ENCODE data around the gene FAXDC2. TPM values are rescaled to one million over a fixed set of nuclear protein-coding genes. Genes with fewer than 3 reads are reported as not detected.

Gene FAXDC2, protein sequence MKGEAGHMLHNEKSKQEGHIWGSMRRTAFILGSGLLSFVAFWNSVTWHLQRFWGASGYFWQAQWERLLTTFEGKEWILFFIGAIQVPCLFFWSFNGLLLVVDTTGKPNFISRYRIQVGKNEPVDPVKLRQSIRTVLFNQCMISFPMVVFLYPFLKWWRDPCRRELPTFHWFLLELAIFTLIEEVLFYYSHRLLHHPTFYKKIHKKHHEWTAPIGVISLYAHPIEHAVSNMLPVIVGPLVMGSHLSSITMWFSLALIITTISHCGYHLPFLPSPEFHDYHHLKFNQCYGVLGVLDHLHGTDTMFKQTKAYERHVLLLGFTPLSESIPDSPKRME
- not detected for total RNA-seq

DNA sequence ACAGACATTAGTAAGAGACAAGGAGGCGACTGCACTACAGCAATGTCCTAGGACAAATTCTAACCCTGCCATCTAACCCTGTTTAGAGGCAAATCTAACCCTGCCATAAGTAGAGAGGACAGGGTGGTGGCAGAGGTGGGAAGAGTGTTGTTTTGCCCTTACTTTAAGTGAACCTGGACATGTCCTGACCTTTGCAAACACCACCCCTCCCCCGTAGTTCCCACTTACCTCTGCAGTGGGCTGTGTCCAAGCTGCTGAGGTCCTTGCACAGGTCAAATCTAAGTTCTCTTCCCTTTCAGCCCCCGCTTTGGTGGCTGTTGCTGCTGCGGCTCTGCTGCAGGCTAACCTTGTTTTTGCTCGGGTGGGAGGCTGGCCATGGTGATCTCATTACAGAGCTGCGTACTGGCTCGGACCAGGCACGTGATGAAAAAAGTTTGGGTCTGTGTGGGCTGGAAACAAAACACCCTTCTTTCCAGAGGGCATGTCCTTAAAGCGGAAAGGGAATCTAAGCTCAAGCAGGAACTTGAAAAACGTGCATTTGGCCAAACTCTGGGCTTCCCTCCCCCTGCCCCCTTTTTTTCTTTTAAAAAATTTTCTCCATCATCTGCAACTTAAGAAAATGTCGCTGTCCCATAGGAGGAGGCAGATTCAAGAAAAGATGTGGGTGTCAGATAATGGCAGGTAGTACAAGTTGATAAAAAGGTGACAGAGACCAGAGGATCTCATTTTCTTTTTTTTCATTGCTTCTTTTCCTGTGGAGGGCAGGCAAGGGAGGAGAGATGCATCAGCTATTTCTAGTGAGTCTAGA is at the start of gene FAXDC2:
Gene FAXDC2 (minus strand): TSS at position 349 of the 808 bp plus-strand sequence. CDS start 12,425 bp downstream, outside the sequence.
- Mint-ChIP-seq H3K4me3 (no peak within 1 kb of the TSS), H3K9me3 (no peaks in the 10 kb centered on the region), H3K27me3 (ENCODE audit: low read depth) (no peaks in the 10 kb centered on the region), H3K36me3 (ENCODE audit: low read depth) (no peaks in the 10 kb centered on the region), H3K27ac (no peak within 1 kb of the TSS), H3K4me1 (ENCODE audit: low read depth) (peaks cover 8% of the 10 kb centered on the region)
- CTCF ChIA-PET: interaction anchor here (1.2 kb wide), 1 partner anchor 200 kb away, joined by 3 read pairs; no protein-coding TSS in a partner anchor
- no peak for DNase-seq
- intact Hi-C loops (cut with micrococcal nuclease): no loop called here

DNA sequence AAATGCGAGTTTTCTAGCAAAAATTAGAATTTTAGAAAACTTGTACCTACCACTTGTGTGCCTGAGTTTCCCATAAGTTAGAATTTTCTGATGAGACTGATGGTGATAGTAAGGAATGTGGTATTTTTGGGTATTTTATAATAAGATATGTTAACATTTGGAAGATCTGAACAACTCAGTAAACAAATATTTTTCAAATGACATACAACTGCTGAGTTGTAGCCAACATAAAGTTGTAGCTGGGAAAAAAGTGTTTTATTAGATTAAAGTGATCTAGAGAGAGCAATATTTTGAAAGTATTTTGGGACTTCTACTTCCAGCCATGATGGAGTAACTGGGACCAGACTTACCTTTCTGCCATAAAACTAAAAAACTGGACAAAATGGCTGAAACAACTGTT is 49.7 kb upstream of the FAXDC2 start:
- Mint-ChIP-seq H3K9me3 (no peaks in the 10 kb centered on the region), H3K36me3 (ENCODE audit: low read depth) (peaks cover 55% of the 10 kb centered on the region), H3K4me3 (no peak overlapping the region), H3K27ac (no peak overlapping the region), H3K4me1 (ENCODE audit: low read depth) (no peaks in the 10 kb centered on the region), H3K27me3 (ENCODE audit: low read depth) (no peaks in the 10 kb centered on the region)
- CTCF ChIA-PET: interaction anchor here (0.6 kb wide), 1 partner anchor 188 kb away, joined by 5 read pairs; no protein-coding TSS in a partner anchor
- no peak for DNase-seq
- intact Hi-C loops (cut with micrococcal nuclease): no loop called here

DNA sequence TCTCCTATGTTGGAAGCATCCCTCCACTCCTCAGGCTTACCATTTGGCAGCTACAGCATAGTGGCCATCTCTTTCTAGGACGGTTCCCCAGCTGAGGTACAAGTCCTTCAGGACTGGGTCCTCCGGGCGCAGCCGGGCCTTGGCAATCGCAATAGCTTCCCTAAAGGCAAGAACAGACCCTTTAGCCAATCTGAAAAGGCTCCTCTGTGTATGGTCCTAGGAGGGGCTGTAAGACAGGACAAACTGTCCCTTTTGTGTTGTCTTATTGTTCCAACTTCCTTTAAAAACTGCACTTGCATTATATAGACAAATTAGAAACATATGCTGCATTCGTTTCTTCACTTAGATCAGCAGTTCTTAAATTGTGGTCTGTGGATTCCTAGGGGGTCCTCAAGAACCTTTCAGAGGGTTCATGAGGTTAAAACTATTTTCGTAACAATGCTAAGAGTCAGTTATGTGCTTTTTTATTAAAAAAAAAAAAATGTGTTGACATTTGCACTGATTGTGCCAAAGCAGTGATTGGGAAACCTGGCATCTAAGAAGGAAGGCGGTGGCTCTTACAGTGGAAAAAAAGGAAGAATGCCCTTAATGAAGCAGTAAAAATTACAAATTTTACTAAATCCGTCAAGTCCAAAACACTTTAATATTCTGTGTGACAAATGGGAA is 48.9 kb upstream of the FAXDC2 start:
- intact Hi-C loops (cut with micrococcal nuclease): no loop called here
- H3K9me3 Mint-ChIP-seq: no peaks in the 10 kb centered on the region
- H3K36me3 Mint-ChIP-seq (ENCODE audit: low read depth): peaks cover 52% of the 10 kb centered on the region

DNA sequence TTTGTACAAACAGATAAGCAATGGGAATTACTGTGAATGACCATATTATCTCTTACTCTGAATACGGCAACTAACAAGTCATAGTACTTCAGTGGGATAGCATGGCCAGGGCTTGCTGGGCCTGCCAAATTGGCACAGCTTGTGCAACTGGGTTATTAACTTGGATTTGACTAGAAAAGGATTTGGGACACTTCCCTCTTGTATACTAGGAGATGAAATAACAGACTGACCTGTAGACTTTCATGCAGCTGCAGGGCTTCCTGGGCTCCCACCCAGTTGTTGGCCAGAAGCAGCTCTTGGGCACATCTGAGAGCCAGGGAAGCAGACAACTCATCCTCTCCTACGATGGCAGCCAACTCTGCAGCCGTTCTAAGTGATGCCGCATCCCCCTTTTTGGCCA is 47.8 kb upstream of the FAXDC2 start:
- CTCF ChIA-PET: interaction anchor here (0.6 kb wide), 1 partner anchor 246 kb away, joined by 3 read pairs; no protein-coding TSS in a partner anchor
- no peak overlapping the region for H3K4me3 Mint-ChIP-seq
- intact Hi-C loops (cut with micrococcal nuclease): no loop called here
- H3K4me1 Mint-ChIP-seq (ENCODE audit: low read depth): no peaks in the 10 kb centered on the region
- no peaks in the 10 kb centered on the region for H3K27me3 Mint-ChIP-seq (ENCODE audit: low read depth)
- no peaks in the 10 kb centered on the region for H3K9me3 Mint-ChIP-seq
- H3K36me3 Mint-ChIP-seq (ENCODE audit: low read depth): peaks cover 52% of the 10 kb centered on the region
- H3K27ac Mint-ChIP-seq: no peak overlapping the region
- no peak for DNase-seq

More for the DNA sequence above, 48.9 kb upstream of the FAXDC2 start:
- H3K27ac Mint-ChIP-seq: no peak overlapping the region
- H3K4me1 Mint-ChIP-seq (ENCODE audit: low read depth): no peaks in the 10 kb centered on the region
- no peak overlapping the region for H3K4me3 Mint-ChIP-seq
- DNase-seq: no peak
- CTCF ChIA-PET: interaction anchor here (0.6 kb wide), 1 partner anchor 188 kb away, joined by 5 read pairs; no protein-coding TSS in a partner anchor
- no peaks in the 10 kb centered on the region for H3K27me3 Mint-ChIP-seq (ENCODE audit: low read depth)

DNA sequence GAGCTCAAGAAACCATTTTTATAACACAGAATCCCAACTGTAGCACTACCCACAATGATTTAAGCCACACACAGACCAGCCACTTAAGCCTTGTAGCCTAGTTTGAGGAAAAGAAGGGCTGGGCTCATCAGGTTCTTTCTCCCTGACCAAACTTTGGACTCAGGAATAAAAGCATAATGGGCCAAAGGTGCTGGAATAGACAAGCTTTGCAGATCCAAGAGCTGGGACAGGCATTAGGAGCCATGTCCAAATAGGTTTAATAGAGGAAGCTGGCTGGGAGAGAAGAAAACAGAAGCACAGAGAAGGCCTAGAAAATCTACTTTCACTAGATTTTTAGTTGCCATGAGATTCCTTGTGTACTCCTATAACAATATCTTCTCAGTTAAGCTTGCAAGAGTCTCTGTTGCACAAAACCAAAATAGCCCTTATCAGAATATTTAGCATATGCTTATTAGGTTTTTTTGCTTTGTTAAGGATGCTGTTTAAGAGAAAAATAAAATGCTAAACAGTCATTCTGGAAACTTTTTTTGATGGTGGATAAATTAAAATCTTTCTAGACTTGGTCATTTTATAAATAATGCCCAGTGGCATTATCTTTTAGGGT is 46.3 kb upstream of the FAXDC2 start:
- intact Hi-C loops (cut with micrococcal nuclease): no loop called here
- no peak for DNase-seq
- no peak overlapping the region for H3K27ac Mint-ChIP-seq
- peaks cover 56% of the 10 kb centered on the region for H3K36me3 Mint-ChIP-seq (ENCODE audit: low read depth)
- H3K4me1 Mint-ChIP-seq (ENCODE audit: low read depth): no peaks in the 10 kb centered on the region
- H3K9me3 Mint-ChIP-seq: no peaks in the 10 kb centered on the region
- H3K27me3 Mint-ChIP-seq (ENCODE audit: low read depth): no peaks in the 10 kb centered on the region
- no peak overlapping the region for H3K4me3 Mint-ChIP-seq
- CTCF ChIA-PET: no interaction called here

DNA sequence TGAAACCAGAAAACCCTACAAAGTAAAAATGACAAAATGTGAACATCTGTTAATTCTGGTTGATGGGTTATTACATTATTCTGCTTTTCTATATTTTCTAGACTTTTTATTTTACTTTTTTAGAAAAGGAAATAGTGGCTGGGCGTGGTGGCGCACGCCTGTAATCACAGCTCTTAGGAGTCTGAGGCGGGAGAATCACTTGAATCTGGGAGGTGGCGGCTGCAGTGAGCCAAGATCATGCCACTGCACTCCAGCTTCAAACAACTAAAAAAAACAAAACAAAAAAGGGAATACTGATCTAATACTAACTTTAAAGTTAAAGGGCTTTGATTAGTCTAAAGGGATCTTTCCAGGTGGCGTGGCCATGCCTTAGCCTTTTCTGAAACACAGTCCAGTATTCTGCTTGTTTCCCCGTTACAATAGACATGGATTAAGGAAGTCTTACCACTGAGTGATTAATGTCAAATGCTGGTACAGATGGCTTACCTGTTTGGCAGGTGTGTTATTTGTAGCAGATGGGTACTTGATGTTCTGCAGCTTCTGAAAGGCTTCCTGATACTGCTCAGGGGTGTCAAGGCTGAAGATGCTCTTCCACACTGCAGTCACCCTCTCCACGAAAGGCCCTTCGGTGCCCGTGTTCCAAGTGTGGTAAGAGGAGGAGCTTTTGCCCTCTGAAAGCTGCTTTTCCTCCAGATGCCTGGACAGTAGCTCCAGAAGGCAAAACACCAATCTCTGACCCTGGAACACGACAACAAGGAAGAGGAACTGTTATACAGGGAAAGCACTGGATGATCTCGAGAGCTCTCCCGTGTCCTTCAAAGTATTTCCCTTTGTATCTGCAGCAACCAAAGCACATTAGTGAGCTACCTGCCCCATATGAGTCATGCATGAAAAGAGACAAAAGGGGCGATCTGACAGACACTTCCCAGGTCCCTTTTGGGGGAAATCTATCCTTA is 45.5 kb upstream of the FAXDC2 start:
- Mint-ChIP-seq H3K9me3 (no peaks in the 10 kb centered on the region), H3K27ac (no peak overlapping the region), H3K36me3 (ENCODE audit: low read depth) (peaks cover 61% of the 10 kb centered on the region), H3K4me1 (ENCODE audit: low read depth) (no peaks in the 10 kb centered on the region), H3K27me3 (ENCODE audit: low read depth) (no peaks in the 10 kb centered on the region), H3K4me3 (no peak overlapping the region)
- intact Hi-C loops (cut with micrococcal nuclease): no loop called here
- CTCF ChIA-PET: interaction anchor here (0.6 kb wide), 2 partner anchors 37 to 229 kb away, joined by 3 read pairs; no protein-coding TSS in a partner anchor
- no peak for DNase-seq

DNA sequence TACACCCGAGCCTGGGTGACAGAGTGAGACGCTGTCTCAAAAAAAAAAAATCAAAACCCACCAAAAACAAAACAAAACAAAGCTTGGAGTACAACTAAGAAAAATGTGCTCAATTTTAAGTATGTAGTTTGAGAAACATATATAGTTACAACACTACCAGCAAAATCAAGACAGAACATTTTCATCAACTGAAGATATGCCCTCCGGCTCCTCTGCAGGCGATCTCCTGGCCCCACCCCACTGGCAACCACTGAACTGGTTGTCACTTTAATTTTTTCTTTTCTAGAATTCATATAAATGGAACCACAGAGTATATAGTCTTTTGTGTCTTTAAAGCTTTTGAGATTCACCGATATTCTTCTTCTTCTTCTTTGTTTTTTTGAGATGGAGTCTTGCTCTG is 43.0 kb upstream of the FAXDC2 start:
- H3K27me3 Mint-ChIP-seq (ENCODE audit: low read depth): no peaks in the 10 kb centered on the region
- CTCF ChIA-PET: no interaction called here
- intact Hi-C loops (cut with micrococcal nuclease): no loop called here
- H3K9me3 Mint-ChIP-seq: no peaks in the 10 kb centered on the region
- peaks cover 69% of the 10 kb centered on the region for H3K36me3 Mint-ChIP-seq (ENCODE audit: low read depth)
- DNase-seq: no peak
- no peak overlapping the region for H3K27ac Mint-ChIP-seq
- H3K4me1 Mint-ChIP-seq (ENCODE audit: low read depth): no peaks in the 10 kb centered on the region
- no peak overlapping the region for H3K4me3 Mint-ChIP-seq

DNA sequence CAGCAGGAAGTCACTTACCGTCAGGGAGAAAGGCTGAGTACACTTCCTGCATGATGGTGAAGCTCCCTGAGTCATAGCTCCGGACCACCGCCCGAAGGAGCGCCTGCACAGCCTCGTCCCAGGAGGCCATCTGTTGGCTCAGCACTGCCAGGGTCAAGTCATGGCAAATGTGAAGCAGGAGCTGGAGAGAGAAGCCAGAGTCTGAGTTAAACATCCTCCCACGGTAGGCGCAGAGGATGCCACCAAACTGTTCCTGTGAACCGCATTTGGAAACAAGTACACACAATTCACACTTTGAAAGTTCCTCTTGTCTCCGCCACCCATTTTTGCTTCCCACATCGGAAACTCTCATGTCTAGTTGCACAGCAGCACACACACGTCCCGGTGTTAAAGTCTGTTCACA is 42.0 kb upstream of the FAXDC2 start:
- H3K4me1 Mint-ChIP-seq (ENCODE audit: low read depth): no peaks in the 10 kb centered on the region
- H3K4me3 Mint-ChIP-seq: no peak overlapping the region
- peaks cover 5% of the 10 kb centered on the region for H3K9me3 Mint-ChIP-seq
- peaks cover 72% of the 10 kb centered on the region for H3K36me3 Mint-ChIP-seq (ENCODE audit: low read depth)
- H3K27me3 Mint-ChIP-seq (ENCODE audit: low read depth): no peaks in the 10 kb centered on the region
- intact Hi-C loops (cut with micrococcal nuclease): no loop called here
- CTCF ChIA-PET: no interaction called here
- no peak overlapping the region for H3K27ac Mint-ChIP-seq
- DNase-seq: no peak

DNA sequence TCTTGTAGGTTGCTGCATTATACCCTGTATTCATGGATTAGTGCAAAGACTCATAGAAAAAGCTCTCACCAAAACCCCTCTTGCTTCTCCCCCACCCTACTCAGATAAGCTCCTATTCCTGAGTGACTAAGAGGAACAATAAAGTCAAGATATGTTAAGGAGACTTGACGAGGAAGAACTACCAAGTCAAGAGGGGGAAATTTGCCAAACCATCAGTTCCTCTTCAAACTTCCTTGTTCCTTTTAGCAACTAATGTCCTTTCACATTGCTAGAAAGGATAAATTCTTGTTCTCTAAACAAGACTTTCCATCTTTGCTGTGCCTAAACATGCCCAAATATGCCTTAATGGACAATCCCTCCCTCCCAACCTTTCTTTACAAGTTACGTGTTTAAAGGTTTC is 35.0 kb upstream of the FAXDC2 start:
- Mint-ChIP-seq H3K27me3 (ENCODE audit: low read depth) (no peaks in the 10 kb centered on the region), H3K9me3 (peaks cover 33% of the 10 kb centered on the region), H3K27ac (no peak overlapping the region), H3K4me1 (ENCODE audit: low read depth) (no peaks in the 10 kb centered on the region), H3K36me3 (ENCODE audit: low read depth) (peaks cover 94% of the 10 kb centered on the region), H3K4me3 (no peak overlapping the region)
- CTCF ChIA-PET: no interaction called here
- DNase-seq: no peak
- intact Hi-C loops (cut with micrococcal nuclease): no loop called here

DNA sequence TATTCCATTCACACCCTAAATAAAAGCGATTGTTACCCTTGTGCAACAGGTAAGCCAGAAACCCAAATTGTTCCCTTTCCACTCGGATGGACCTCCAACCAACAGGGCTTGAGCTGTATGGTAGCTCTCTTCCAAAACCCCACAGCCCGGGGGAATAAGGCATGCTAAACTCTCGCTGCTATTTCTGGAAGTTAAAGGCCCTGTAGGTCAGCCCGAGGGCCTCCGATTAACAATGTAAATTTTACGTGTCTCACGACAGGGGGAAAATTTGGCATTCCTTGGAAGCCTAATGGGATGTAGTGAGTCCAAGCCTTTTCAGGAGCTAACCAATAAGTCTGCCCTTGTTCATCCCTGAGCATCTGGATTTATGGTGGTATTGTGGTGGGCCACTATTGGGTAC is 34.0 kb upstream of the FAXDC2 start:
- no peak for DNase-seq
- Mint-ChIP-seq H3K9me3 (peaks cover 41% of the 10 kb centered on the region), H3K4me1 (ENCODE audit: low read depth) (no peaks in the 10 kb centered on the region), H3K4me3 (no peak overlapping the region), H3K27ac (no peak overlapping the region), H3K27me3 (ENCODE audit: low read depth) (no peaks in the 10 kb centered on the region), H3K36me3 (ENCODE audit: low read depth) (peaks cover 98% of the 10 kb centered on the region)
- CTCF ChIA-PET: no interaction called here
- intact Hi-C loops (cut with micrococcal nuclease): no loop called here

DNA sequence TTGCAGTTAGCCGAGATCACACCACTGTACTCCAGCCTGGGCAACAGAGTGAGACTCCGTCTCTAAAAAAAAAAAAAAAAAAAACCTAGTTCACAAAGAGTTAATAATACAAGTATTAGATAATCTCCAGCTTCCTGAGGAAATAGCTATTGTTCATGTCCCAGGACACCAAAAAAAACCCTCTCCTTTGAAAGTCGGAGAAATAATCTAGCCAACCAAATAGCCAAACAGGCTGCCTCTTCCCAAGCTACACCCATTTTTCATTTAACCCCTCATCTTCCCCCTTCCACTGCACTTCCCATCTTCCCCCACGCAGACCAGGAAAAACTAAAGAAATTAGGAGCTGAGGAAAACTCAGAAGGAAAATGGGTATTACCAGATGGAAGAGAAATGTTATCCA is 31.6 kb upstream of the FAXDC2 start:
- Mint-ChIP-seq H3K4me1 (ENCODE audit: low read depth) (no peaks in the 10 kb centered on the region), H3K27me3 (ENCODE audit: low read depth) (no peaks in the 10 kb centered on the region), H3K27ac (no peak overlapping the region), H3K9me3 (peaks cover 49% of the 10 kb centered on the region), H3K4me3 (no peak overlapping the region), H3K36me3 (ENCODE audit: low read depth) (peaks cover 93% of the 10 kb centered on the region)
- intact Hi-C loops (cut with micrococcal nuclease): no loop called here
- DNase-seq: no peak
- CTCF ChIA-PET: no interaction called here

Measured in activated naive CD4-positive, alpha-beta T cell treated with anti-CD3 and anti-CD28 coated beads for 36 hours (primary cell).